ENCODE measurements around the gene FAM3C.
A peak's percentile ranks its signal among the peaks of the same experiment; 100 is the strongest.
"Not testable (repeated sequence)": the region's sequence is repeated elsewhere in the genome, so short reads cannot be mapped to it uniquely, and the experiment has no call there.

Gene FAM3C

GRCh38 chr7:121322460-121322859 lies 73.6 kb downstream of the FAM3C start:
- Mint-ChIP-seq H3K4me1 (no peaks in the 10 kb centered on the region), H3K4me3 (no peak overlapping the region), H3K36me3 (ENCODE audit: low read depth) (no peaks in the 10 kb centered on the region), H3K27ac (no peak overlapping the region), H3K27me3 (peaks cover 15% of the 10 kb centered on the region), H3K9me3 (no peaks in the 10 kb centered on the region)
- no peak for ATAC-seq
- DNase-seq = no peak

GRCh38 chr7:121315170-121315569 lies 80.9 kb downstream of the FAM3C start:
- DNase-seq; H3K36me3 Mint-ChIP-seq (ENCODE audit: low read depth); ATAC-seq; H3K4me1 Mint-ChIP-seq; H3K27ac Mint-ChIP-seq; H3K4me3 Mint-ChIP-seq: not testable (repeated sequence)
- peaks cover 13% of the 10 kb centered on the region for H3K27me3 Mint-ChIP-seq
- peaks cover 11% of the 10 kb centered on the region for H3K9me3 Mint-ChIP-seq

GRCh38 chr7:121313793-121314676 lies 82.1 kb downstream of the FAM3C start:
- Mint-ChIP-seq H3K4me1 (peaks cover 4% of the 10 kb centered on the region), H3K36me3 (ENCODE audit: low read depth) (no peaks in the 10 kb centered on the region), H3K9me3 (peaks cover 11% of the 10 kb centered on the region), H3K27me3 (peaks cover 22% of the 10 kb centered on the region), H3K27ac (no peak overlapping the region), H3K4me3 (no peak overlapping the region)
- ATAC-seq (no peak), DNase-seq (no peak)

DNA sequence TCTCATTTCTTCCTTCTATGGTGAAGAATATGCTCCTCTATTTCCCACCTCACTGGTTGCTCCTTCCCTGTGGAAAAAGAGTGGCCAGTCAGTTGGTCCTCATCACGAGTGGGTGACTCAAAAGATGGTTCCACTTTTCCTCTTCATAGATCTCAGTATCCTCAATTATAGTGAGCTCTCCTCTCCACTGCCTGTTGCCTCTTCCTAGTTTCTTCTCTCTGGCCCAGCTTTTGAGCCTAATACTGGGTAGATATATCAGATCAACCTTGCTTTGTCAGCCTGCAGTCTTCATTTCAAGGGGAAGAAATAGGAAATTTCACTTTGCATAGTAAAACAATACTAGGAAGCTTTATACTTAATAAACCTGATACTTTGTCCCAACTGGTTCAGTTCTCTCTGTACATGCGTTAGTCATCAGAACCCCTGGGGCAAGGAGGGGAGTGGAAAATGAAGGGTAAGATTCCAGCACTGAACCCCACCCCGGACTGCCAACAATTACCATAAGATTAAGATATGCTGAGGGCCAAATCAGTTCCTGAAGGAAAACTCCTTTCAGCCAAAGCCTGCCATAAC lies 82.8 kb downstream of the FAM3C start:
- DNase-seq (no peak), ATAC-seq (no peak)
- Mint-ChIP-seq H3K4me3 (no peak overlapping the region), H3K27ac (no peak overlapping the region), H3K27me3 (peaks cover 29% of the 10 kb centered on the region), H3K9me3 (peaks cover 11% of the 10 kb centered on the region), H3K4me1 (peaks cover 4% of the 10 kb centered on the region), H3K36me3 (ENCODE audit: low read depth) (no peaks in the 10 kb centered on the region)

- DNase-seq = no peak
- Mint-ChIP-seq H3K36me3 (ENCODE audit: low read depth) (no peaks in the 10 kb centered on the region), H3K4me1 (peaks cover 16% of the 10 kb centered on the region), H3K27ac (no peak overlapping the region), H3K4me3 (no peak overlapping the region), H3K9me3 (peaks cover 11% of the 10 kb centered on the region), H3K27me3 (peaks cover 31% of the 10 kb centered on the region)
- no peak for ATAC-seq
Observed at GRCh38 chr7:121307021-121307574, 89.0 kb downstream of the FAM3C start.

GRCh38 chr7:121306565-121306964 lies 89.5 kb downstream of the FAM3C start:
- H3K4me3 Mint-ChIP-seq = no peak overlapping the region
- ATAC-seq (peak; percentile 56), DNase-seq (no peak)
- no peaks in the 10 kb centered on the region for H3K36me3 Mint-ChIP-seq (ENCODE audit: low read depth)
- H3K27ac Mint-ChIP-seq = no peak overlapping the region
- H3K4me1 Mint-ChIP-seq = peaks cover 16% of the 10 kb centered on the region
- peaks cover 29% of the 10 kb centered on the region for H3K27me3 Mint-ChIP-seq
- peaks cover 11% of the 10 kb centered on the region for H3K9me3 Mint-ChIP-seq

DNA sequence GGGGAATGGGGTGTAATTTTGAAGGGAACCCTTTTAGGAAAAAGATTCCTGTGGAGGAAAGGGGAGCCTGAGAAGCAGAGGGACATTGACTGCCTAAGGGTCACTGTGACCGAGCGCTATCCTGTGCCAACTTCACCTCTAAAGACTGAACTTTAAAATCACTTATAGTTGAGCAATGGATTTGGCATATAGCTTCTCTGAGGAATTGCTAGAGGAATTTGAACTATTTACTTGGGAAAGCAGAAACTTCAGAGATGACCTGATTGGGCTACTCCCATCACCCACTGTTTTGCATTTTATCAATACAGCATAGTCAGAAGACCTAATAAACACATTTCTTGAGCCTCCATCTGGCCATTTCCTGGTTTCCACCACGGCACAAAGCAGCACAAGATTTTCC lies 91.0 kb downstream of the FAM3C start:
- DNase-seq = no peak
- Mint-ChIP-seq H3K4me3 (no peak overlapping the region), H3K27me3 (peaks cover 23% of the 10 kb centered on the region), H3K4me1 (peaks cover 21% of the 10 kb centered on the region), H3K9me3 (no peaks in the 10 kb centered on the region), H3K36me3 (ENCODE audit: low read depth) (no peaks in the 10 kb centered on the region), H3K27ac (no peak overlapping the region)
- ATAC-seq = no peak

- no peak overlapping the region for H3K27ac Mint-ChIP-seq
- H3K27me3 Mint-ChIP-seq = peaks cover 16% of the 10 kb centered on the region
- H3K36me3 Mint-ChIP-seq (ENCODE audit: low read depth) = no peaks in the 10 kb centered on the region
- DNase-seq (no peak), ATAC-seq (no peak)
- peaks cover 21% of the 10 kb centered on the region for H3K4me1 Mint-ChIP-seq
- no peak overlapping the region for H3K4me3 Mint-ChIP-seq
- no peaks in the 10 kb centered on the region for H3K9me3 Mint-ChIP-seq
Observed at GRCh38 chr7:121304102-121304658, 91.9 kb downstream of the FAM3C start.

DNA sequence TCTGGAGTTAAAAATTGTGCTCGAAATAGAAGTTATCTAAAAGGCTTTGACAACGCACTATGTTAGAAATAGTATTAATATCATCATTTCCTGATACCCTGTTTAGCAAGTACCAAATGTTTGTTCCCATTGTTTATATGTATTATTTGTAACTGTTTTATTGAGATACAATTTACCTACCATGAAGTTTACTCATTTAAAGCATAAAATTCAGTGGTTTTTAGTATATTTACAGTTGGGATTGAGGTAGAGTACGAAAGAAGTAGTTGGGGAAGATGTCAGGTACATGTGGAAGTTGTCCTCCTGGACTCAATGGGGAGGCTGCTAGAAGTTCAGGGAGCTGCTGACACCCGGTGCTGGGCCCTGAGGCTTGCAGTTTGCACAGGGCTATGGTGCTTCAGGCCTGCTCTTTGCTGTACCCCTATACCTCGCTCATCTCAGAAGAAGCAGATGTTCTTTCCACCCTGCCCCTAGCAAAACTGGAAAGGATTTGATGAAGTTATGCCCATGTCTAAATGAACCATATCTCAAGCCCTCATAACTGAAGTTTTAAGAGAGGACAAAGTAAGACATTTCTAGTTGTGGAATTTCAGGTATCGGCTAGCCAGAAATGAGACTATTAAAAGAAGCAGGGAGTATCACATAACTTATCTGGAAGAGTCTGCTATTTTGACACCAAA lies 92.5 kb downstream of the FAM3C start:
- Mint-ChIP-seq H3K27me3 (peaks cover 10% of the 10 kb centered on the region), H3K4me1 (peaks cover 21% of the 10 kb centered on the region), H3K4me3 (no peak overlapping the region), H3K36me3 (ENCODE audit: low read depth) (no peaks in the 10 kb centered on the region), H3K9me3 (no peaks in the 10 kb centered on the region), H3K27ac (no peak overlapping the region)
- ATAC-seq (no peak), DNase-seq (peak; percentile 4)

DNA sequence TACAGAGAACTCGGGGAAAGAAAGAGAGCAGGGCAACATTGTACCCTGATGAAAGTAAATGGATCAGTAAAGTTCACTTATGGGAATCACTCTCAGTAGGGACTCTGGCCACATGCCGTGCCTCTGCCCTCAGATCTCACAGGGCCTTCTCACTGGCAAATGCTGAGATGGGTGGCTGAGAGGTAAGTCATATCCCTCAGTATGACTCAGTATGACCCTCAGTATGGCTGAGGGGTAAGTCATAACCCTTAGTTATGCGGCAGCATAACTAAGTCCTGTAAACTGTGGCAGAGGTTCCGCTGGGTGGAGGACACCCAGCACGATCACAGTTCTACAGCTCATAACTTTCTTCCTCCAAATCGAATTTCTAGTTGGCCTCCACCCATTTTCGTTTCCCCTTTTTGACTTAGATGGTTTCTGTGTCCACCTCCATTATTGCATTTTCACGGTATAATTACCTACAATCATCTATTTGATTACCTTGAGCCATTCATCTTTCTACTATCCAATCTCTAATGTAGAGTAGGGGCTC lies 93.8 kb downstream of the FAM3C start:
- H3K4me3 Mint-ChIP-seq = no peak overlapping the region
- H3K36me3 Mint-ChIP-seq (ENCODE audit: low read depth) = no peaks in the 10 kb centered on the region
- no peaks in the 10 kb centered on the region for H3K9me3 Mint-ChIP-seq
- DNase-seq (no peak), ATAC-seq (peak; percentile 85)
- peaks cover 20% of the 10 kb centered on the region for H3K4me1 Mint-ChIP-seq
- no peak overlapping the region for H3K27ac Mint-ChIP-seq
- H3K27me3 Mint-ChIP-seq = peaks cover 8% of the 10 kb centered on the region

GRCh38 chr7:121301446-121302213 lies 94.5 kb downstream of the FAM3C start:
- Mint-ChIP-seq H3K9me3 (no peaks in the 10 kb centered on the region), H3K27me3 (peaks cover 8% of the 10 kb centered on the region), H3K27ac (no peak overlapping the region), H3K4me1 (peaks cover 15% of the 10 kb centered on the region), H3K4me3 (no peak overlapping the region), H3K36me3 (ENCODE audit: low read depth) (no peaks in the 10 kb centered on the region)
- ATAC-seq = no peak
- DNase-seq = no peak

- H3K9me3 Mint-ChIP-seq = no peaks in the 10 kb centered on the region
- H3K36me3 Mint-ChIP-seq (ENCODE audit: low read depth) = no peaks in the 10 kb centered on the region
- peaks cover 9% of the 10 kb centered on the region for H3K4me1 Mint-ChIP-seq
- DNase-seq = no peak
- ATAC-seq = no peak
- no peak overlapping the region for H3K27ac Mint-ChIP-seq
- H3K27me3 Mint-ChIP-seq = peaks cover 8% of the 10 kb centered on the region
- H3K4me3 Mint-ChIP-seq = no peak overlapping the region
Observed at GRCh38 chr7:121300685-121301420, 95.3 kb downstream of the FAM3C start.

Measured in activated naive CD8-positive, alpha-beta T cell treated with anti-CD3 and anti-CD28 coated beads, Interleukin-2, amount 50 U/mL, for 24 hours (primary cell).